HEK293 (cell line): ENCODE results near the gene TENT4A.

Source experiments
- CTCF ChIP-seq: fragments of 450-650 bp; formaldehyde crosslinking; IDR thresholded peaks from 2 replicates; pipeline ENCODE4 v1.5.1; 2016; ENCODE audit warnings: missing biosample characterization, missing genetic modification characterization
- TF ChIP-seq, protein P1 (sequence below): IDR thresholded peaks from 2 replicates; pipeline ENCODE4 v1.6.1; 2011; ENCODE audit warnings: mild to moderate bottlenecking, low read depth, low read length, borderline replicate concordance

- TF ChIP-seq, protein P1, sequence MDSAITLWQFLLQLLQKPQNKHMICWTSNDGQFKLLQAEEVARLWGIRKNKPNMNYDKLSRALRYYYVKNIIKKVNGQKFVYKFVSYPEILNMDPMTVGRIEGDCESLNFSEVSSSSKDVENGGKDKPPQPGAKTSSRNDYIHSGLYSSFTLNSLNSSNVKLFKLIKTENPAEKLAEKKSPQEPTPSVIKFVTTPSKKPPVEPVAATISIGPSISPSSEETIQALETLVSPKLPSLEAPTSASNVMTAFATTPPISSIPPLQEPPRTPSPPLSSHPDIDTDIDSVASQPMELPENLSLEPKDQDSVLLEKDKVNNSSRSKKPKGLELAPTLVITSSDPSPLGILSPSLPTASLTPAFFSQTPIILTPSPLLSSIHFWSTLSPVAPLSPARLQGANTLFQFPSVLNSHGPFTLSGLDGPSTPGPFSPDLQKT = no peak
- TF ChIP-seq CTCF (tag by site-specific recombination) = no peak
Observed at GRCh38 chr5:6791031-6791430, 77.8 kb downstream of the TENT4A start.
